ENCODE results near the gene OSBPL8.

- TF ChIP-seq POLR2A (IDR thresholded peaks at IDR 0.05), result no peak
- no peak for TF ChIP-seq CTCF (IDR thresholded peaks at IDR 0.05)
- no peak for TF ChIP-seq EP300 (IDR thresholded peaks at IDR 0.05; ENCODE audit: low read depth)
- TF ChIP-seq POLR2AphosphoS5 (IDR thresholded peaks at IDR 0.05), result no peak
Observed at GRCh38 chr12:76545486-76545885, 14.1 kb downstream of the OSBPL8 start.

Data from transverse colon (tissue), 4 donors.